Measurements from ENCODE around the gene SMAD3.
"Not testable (repeated sequence)": the region's sequence is repeated elsewhere in the genome, so short reads cannot be mapped to it uniquely, and the experiment has no call there.

The SMAD3 gene

DNA sequence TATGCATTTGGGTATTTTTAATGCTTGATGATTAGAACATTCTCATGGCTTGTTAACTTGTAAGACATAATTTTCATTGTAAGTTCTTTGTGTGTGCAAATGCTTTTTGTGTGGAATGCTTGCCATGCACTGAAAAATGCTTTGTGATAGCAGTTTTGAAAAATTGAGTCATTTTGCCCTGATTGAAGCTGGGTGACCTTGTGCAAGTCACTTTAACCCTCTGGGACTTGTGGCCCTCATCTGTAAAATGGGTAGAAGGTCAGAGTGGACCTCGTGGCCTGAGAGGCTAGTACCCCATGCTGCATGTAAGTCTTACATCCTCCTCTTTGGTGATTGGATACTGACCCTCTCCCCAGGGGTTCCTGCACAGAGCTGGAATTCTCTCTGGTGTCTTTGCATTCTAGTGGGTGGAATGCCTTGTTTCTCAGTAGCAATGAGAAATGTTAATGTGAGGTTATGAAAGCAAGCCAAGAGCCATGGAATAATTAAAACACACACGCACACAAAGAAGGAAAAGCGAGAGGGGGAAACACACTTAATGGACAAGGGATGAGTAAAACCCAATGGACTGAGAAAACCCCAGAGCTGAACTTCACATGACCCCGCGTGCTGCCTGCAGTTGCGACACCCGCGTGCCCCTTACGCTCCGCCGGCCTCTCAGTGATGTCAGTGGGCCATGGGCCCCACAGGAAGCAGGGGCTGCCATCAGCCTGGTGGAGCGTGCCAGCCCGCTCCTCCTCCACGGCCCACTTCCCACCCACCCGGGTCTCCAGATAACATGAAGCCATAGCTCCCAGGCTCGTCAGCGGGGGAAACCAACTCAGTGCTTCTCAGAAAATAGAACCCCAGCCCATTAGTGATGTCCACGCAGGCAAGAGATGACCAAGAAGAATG, 44.0 kb downstream of the SMAD3 start:
- DNase-seq (ENCODE audit: low spot score): no peak

DNA sequence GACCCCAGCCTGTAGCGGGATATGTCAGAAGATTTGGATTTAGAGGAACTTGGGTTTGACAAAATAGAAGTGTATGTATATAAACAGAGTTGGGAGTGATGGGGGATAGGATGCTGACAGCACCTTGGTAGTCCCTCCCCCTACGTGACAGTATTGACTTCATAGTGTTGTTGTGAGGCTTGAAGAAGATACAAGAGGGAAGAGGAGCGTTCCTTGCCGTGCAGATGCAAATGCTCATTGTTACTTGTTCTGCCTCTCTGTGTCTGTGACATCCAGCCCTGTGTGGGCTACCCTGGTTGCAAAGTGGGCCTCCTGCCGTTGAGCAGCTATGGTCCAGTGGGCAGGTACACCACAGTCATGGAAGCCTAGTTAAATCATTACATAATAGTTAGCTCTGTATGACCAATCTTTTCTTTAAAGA, 45.0 kb downstream of the SMAD3 start:
- no peak for DNase-seq (ENCODE audit: low spot score)

DNA sequence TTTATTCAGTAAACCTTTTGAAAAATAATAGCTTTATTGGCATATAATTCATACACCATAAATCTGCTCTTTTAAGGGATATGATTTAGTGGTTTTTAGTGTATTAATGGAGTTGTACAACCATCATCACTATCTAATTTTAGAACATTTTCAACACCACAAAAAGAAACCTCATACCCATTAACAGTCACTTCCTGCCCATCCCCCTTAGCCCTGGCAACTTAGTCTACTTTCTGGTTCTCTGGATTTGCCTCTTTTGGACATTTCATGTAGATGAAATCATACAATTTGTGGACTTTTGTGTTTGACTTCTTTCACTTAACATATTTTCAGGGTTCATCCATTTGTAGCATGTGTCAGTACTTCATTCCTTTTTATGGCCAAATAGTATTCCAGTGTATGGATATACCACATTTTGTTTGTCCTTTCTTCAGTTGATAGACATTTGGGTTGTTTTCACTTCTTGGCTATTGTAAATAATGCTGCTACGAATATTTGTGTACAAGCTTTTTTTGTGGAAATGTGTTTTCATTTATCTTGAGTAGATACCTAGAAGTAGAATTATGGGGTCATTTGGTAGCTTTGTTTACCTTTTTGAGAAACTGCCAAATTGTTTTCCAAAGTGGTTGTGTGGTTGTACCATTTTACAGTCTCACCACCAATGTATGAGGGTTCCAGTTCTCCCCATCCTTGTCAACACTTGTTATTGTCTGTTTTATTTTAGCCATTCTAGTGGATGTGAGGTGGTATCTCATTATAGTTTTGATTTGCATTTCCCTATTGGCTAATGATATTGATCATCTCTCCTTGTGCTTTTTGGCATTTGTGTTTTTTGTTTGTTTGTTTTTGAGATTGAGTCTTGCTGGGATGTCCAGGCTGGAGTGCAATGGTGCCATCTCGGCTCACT, 45.8 kb downstream of the SMAD3 start:
- DNase-seq (ENCODE audit: low spot score): no peak

DNA sequence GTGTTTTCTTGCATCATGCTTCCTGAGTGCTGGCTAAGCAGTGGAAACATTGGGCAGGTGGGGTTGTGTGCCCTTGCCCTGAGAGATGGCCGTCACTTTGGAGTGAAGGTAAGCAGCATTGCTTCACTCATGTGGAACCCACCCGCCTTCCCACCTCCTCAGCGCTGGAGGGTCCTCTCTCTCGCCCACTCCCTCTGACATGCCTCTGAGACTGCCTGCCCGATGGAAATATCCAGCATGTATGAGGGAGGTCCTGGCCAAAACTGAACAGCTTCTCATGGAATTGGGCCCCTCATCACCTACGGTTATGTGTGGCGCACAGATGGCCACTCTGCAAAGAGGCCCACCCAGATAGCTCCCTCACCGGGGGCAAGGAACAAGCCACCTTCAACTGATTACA, 48.6 kb downstream of the SMAD3 start:
- DNase-seq (ENCODE audit: low spot score): no peak

DNA sequence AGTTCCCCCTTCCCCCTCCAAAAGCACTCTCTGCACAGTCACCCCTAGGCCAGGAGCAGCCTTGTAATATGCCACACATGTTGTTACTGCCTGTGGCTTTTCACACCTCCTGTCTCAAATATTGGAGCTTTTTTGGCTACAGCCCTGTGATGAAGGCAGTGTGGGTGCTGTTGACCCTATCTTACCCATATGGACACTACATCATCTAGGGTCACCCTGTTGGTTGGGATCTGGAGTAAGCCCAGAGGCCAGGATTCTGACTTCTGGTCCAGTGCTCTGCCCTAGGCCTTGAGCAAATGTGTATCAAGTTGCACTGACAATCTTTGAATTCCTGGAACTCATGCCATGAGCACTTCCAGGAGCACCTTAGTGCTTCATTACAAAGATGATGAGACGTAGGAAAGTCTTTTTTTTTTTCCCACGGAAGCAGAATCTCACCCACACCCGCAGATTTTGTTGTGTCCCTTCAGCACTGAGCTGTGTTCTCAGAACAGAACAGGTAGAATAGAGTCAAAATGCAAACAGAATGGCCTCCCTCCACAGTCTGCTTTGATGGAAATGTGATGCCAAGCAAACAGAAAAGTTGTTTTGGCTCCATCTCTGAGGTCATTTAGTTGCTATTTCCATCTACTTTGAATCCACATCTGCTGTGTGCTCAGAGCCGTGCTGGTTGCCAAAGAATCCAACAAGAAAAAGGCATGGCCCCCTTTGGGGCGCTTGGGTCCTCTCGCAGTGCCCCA, 49.6 kb downstream of the SMAD3 start:
- DNase-seq (ENCODE audit: low spot score): no peak

DNA sequence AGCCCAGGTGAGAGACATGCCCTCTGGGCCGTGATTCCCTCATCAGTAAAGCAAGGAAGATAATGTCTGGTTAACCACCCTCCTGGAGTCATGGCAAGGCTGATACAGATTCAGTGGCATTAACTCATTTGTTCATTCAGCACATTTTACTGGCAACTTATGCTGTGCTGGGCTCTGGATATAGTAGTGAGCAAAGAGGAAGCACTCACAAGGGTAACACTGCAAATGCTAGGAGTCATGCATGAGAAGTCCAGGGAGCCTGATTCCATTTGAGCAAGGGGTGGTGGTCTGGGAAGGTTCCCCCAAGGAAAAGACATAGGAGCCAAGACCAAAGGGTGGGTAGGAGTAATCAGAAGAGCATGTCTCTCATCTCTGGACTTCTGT, 50.2 kb downstream of the SMAD3 start:
- DNase-seq (ENCODE audit: low spot score): no peak

DNA sequence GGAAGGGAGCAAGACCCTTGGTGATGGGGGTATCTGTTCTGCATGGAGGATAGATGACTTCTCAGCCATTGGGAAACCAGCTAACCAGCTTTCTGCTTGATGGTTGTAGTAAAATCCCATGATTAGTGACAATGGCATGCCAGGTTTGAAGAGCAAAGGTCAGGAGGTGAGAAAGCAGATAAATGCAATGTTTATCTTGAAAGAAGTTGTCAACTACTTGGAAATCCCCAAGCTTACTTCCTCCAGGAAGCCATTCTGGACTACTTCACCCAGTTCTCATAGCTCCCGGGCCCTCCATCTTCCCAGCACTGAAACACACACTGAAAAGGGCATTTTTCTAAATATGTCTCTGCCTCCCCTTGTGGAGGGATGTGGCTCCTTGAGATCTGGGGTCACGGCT, 51.3 kb downstream of the SMAD3 start:
- DNase-seq (ENCODE audit: low spot score): no peak

DNA sequence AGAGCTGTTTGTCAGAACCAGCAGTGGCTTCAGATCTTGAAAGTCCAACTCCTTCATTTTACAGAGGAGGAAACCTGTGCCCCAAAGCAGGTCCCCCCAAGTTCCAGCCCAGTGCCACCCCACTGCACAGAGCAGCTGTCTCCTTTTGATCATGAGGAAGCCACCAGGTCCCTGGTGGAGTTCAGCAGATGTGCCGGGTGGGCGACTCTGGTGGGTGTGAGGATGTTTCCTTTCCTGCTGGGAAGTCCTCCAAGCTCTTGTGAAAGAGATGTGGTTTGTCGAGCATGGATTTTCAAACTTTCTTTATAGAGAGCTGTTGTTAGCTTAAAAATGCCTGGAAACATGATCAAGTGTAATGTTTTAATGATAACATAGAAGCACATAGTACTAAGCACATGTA, 52.0 kb downstream of the SMAD3 start:
- DNase-seq (ENCODE audit: low spot score): no peak

DNA sequence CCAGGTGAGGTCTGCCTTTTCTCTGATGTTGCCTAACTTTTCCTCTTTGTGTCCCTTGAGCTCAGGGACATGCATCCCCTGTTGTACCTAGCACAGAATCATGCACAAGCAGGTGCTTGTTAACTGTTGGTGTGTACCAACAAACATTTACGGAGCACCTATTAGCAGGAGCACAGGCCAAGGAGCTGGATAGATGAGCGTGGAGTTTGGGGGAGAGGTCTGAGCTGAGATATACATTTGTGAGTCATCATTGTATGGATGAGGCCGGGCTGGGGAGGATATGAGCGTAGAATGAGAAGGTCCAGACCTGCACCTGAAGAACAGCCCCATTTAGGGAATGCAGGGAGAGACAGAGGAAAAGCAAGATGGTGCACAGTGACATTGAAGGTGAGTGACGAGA, 53.4 kb downstream of the SMAD3 start:
- DNase-seq (ENCODE audit: low spot score): no peak

DNA sequence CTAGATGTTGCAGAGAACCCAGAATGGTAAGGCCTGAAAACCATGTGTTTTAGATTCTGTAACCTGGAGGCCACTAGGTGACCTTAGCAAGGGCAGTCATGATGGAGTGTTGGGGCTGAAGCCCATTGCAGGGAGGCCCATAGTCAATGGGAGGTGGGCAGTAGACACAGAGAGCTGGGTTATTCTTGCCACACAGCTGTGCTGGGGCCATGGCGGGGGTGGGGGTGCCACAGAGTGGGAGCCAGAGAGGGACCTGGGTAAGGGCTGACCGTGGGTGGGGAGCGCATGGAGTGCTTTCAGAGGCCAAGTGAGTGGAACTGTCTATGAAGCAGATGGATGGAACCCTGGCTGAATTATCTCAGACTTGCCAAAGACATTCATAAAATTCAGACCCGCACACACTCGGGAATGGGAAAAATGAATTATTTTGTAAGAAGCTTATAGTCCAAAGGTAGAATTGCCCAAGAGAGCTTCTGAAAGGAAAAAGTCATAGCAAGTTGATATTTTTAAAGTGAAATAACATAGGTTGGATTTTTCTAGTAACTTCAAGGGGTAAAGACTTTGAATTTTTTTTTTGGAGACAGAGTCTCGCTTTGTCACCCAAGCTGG, 53.9 kb downstream of the SMAD3 start:
- no peak for DNase-seq (ENCODE audit: low spot score)

DNA sequence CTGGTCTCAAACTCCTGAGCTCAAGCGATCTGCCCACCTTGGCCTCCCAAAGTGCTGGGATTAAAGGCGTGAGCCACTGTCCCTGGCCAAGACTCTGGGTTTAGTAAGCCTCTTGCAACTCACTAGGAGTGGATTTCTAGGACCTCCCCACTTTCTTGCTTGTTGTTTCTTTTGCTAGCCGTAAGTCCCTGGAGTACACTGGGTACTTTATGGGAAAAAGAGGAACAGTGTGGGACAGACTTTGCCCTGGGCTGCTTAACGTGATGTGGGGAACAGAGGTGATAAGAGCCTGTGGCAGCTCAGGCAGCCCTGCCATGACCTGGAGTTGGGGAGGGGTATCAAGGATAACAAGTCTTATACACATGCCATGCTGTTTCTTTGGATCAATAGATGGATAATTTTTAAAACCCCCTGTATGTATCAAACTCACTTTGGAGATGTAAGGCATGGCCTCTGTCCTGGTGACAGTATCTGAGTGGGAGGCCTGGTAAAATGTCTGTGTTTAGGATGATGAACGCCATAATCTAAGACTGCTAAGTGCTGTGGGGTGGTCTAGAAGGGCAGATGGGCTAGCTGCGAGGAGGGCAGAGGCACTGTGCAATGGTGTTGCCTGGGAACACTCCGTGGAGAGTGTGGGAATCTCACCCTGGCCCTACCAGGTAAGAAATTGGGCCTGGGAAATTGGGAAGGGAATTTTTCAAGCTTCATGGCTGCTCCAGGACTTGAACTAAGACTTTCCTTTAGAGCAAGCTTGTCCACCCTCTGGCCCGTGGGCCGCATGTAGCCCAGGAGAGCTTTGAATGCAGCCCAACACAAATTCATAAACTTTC, 54.8 kb downstream of the SMAD3 start:
- DNase-seq (ENCODE audit: low spot score): no peak

DNA sequence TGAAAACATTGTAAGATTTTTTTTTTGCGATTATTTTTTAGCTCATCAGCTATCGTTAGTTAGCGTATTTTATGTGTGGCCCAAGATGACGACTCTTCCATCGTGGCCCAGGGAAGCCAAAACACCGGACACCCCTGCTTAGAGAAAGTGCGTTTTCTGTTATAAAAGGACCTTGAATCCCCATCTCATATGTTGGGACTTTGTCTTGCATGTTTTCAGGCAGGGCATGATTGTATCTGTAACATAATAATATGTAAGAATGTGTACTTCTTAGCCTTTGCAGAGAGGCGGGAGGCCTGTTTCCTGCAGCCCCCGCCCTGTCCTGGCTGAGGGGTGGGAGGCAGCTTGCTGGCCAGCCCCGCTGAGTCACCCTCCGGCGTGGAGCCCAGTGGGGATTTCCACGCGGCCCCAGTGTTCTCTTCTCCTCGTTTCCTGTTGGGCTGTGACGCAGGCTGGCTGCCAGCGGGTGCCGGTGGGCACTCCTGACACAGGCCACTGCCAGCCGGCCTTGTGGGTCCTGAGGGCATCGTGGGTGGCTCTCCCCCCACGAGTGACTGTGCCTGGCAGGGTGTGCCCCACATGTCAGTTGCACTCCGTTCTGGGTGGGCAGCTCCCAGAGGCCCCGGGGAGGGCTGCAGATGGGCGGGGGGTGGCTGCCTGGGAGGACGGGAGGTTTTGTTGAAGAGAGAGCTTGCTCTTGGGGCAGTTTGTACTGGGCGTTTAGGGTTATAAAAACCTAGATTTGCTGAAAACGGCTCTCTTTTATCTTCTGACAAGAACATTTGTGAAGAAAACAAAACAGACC, 55.6 kb downstream of the SMAD3 start:
- DNase-seq (ENCODE audit: low spot score): peak; percentile 36

DNA sequence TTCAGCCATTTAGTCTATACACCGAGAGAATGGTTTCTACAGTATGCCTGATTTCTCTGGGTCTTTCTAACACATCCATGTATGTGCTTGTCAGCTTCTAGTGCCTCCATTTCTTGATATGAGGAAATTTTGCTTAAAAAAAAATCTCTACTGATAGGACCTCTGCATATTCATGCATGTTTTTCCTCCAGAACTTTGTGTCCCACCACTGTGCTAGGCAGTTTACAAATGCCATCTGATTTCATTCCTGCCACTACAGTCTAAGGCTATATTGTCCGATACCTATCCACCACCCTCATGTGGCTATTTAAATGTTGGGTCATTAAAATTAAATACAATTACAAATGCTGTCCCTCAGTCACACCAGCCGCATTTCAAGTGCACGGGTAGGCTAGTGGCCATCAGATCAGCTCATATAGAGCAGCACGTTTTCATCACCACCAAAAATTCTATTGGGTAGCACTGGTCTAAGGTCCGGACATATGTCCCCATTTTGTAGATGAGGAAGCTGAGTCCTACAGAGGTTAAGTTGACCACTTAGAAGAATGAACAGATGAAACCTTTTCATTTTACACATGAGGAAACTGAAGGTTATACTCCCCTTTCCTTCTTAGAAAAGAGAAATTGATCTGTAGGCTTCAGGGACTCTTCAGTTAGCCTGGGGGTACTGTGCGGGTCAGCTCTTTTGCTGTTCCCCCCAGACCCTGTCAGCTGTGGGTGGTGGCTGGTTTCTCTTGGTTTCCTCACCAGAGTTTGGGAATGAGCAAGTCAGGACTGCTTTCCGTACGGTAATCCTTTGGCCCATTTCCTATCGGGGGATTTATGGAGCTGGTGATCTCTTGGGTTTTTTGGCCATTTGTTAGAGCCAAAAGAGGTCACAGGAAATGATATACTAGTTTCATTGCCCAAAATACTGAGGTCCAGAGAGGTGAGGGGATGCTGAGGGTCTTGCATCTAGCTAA, 56.5 kb downstream of the SMAD3 start:
- no peak for DNase-seq (ENCODE audit: low spot score)

DNA sequence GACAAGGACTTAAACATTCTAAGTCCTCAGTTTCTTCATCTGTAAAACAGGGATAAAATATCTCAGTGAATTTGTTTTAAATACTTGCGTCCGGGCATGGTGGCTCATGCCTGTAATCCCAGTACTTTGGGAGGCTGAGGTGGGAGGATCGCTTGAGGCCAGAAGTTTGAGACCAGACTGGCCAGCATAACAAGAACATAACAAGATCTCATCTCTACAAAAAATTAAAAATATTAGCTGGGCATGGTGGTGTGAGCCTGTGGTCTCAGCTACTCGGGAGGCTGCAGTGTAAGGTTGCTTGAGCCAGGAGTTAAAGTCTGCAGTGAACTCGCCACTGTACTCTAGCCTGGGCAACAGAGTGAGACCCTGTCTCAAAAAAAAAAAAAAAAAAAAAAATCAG, 57.4 kb downstream of the SMAD3 start:
- not testable (repeated sequence) for DNase-seq (ENCODE audit: low spot score)

DNA sequence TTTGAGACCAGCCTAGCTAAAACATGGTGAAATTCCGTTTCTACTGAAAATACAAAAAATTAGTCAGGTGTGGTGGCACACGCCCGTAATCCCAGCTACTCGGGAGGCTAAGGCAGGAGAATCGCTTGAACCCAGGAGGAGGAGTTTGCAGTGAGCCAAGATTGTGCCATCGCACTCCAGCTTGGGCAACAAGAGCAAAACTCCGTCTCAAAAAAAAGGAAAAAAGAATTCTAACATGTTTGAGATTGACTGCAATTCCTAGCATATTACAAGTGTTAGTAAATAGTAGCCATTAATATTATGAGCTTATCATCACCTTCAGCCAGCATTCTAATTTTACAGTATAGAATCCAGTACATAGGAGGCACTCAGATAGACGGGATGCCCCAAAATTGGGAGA, 57.9 kb downstream of the SMAD3 start:
- DNase-seq (ENCODE audit: low spot score): not testable (repeated sequence)

DNA sequence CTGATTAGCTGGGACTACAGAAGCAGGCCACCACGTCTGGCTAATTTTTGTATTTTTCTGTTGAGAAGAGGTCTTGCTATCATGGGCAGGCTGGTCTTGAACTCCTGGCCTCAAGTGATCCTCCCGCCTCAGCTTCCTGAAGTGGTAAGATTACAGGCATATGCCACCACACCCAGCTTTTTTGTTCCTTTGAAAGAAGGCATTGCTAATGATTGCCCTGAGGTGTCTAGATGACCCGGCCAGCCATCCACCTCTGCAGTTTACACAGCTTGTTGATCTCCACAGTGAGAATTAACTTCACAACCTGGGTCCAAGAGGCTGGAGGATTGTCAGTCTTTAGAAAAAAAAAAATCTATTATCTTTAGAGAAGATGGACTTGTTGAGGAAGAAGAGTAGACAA, 58.7 kb downstream of the SMAD3 start:
- no peak for DNase-seq (ENCODE audit: low spot score)

DNA sequence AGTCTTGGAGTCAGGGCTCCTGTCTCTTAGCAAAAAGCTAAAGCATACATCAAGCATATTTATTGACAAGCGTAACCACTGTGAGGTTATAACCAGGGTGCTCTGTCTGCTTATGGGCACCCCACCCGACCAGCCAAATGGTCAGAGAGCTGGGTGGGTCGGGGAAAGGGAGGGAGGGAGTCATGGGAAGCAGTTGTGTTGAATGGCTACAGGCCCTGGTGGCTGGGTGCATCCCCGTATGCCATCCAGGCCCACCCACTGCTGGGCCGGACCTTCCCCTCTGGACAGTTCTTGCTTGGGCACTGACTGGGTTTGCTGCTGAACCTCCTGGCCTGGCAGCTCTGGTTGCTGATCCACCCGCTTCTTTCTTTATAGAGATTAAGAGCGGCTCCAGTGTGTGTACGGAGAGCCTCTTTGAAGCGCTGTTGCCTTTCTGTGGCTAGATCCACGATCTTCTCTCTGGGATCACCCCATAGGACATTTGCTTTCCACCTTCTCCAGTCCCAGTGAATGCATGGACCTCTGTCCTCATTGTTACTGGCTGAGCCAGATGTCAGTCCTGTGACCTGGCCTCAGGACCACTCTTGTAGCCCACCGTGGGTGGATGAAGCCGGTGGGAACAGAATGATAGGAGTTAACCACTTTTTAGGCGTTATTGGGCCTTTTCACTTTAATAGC, 59.6 kb downstream of the SMAD3 start:
- DNase-seq (ENCODE audit: low spot score): no peak

Measured in putamen (tissue), 1 donor.